GM12872 (cell line): ENCODE results near the gene ABI3.

Experiments used
- TF ChIP-seq, protein P1 (sequence below): IDR thresholded peaks from 3 replicates; pipeline ENCODE4 v1.5.1; 2011; ENCODE audit warnings: low read depth, mild to moderate bottlenecking, low read length, moderate library complexity; ENCODE audit not compliant: insufficient read depth

The ABI3 gene

DNA sequence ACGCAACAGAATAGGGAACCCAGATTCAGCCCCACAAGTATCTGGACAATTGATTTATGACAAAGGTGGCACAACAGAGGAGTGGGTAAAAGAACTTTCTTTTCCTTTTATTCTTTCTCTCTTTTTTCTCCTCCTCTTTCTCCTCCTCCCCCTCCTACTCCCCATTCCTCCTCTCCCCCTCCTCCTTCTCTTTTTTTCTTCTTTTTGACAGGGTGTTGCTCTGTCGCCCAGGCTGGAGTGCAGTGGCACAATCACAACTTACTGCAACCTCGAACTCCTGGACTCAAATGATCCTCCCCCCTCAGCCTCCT is 16.3 kb upstream of the ABI3 start:
- TF ChIP-seq, protein P1, sequence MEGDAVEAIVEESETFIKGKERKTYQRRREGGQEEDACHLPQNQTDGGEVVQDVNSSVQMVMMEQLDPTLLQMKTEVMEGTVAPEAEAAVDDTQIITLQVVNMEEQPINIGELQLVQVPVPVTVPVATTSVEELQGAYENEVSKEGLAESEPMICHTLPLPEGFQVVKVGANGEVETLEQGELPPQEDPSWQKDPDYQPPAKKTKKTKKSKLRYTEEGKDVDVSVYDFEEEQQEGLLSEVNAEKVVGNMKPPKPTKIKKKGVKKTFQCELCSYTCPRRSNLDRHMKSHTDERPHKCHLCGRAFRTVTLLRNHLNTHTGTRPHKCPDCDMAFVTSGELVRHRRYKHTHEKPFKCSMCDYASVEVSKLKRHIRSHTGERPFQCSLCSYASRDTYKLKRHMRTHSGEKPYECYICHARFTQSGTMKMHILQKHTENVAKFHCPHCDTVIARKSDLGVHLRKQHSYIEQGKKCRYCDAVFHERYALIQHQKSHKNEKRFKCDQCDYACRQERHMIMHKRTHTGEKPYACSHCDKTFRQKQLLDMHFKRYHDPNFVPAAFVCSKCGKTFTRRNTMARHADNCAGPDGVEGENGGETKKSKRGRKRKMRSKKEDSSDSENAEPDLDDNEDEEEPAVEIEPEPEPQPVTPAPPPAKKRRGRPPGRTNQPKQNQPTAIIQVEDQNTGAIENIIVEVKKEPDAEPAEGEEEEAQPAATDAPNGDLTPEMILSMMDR = no peak

DNA sequence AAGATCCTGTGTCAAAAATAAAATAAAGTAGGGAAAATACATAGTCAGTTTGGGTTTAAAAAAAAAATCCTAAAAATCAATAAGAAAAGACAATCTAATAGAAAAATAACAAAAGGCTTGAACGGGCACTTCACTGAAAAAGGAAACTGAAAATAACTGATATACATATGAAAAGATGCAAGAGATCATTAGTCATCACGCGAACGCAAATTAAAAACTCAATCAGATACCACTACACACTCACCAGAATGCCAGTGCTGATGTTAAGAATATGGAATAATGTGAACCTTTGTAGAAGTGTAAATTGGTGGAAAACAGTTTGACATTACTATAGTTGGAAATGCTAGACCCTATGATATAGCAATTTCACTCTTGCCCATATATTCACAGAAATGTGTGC is 14.8 kb upstream of the ABI3 start:
- TF ChIP-seq, protein P1 = no peak

DNA sequence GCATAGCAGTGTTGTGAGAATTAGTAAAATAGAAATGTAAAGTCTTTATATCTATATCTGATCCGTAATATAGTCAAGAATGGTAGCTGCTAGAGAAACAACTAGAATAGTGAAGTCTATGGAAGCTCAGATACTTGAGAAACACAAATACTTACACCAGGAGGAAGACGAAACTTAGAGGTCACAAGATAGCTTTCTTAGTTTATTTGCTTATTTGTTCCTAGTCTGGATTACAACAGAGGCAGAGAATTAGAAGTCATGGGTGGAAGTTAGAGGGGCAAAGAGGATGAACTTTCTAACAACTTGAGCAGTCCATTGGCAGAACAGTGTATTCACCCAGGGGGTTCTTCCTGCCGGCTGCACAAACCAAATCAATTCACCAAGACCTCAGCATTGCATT is 14.0 kb upstream of the ABI3 start:
- TF ChIP-seq, protein P1 = no peak

DNA sequence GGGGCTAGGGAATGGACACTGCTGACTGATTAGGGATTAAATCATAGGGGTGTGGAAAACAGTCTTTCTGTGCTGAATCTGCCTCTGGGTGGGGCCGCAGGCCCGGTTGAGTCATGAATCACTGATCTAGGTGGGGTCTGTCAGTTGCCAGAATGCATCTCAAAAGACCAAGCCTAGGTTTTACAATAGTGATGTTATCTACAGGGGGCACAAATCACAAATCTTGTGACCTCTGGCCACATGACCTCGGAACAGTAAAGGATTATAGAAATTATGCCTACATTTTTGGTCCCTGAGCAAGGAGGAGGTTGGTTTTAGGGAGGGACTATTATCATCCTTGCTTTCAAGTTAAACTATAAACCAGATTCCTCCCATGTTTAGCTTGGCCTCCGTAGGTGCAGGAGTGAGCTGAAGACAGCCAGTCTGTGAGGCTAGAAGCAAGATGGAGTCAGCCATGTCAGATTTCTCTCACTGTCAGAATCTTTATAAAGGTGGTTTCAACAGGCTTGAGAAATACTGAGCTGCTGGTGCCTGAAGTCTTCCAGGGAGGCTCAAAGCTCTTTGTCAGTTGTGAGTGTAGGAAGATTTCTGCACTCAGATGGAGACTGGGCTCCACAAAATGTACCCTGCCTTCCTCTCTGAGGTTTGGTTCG is 13.0 kb upstream of the ABI3 start:
- TF ChIP-seq, protein P1 = no peak

DNA sequence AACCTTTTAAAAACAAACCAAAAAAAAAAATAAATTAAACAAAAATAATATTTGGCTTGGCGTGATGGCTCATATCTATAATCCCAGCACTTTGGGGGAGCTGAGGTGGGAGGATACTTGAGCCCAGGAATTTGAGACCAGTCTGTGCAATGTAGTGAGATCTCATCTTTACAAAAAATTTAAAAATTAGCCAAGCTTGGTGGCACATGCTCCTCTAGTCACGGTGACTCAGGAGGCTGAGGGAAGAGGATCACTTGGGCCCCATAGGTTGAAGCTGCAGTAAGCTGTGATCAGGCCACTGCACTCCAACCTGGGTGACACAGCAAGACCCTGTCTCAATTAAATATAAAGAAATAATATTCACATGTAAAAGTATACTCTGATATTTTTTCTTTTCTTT is 12.3 kb upstream of the ABI3 start:
- TF ChIP-seq, protein P1 = no peak

DNA sequence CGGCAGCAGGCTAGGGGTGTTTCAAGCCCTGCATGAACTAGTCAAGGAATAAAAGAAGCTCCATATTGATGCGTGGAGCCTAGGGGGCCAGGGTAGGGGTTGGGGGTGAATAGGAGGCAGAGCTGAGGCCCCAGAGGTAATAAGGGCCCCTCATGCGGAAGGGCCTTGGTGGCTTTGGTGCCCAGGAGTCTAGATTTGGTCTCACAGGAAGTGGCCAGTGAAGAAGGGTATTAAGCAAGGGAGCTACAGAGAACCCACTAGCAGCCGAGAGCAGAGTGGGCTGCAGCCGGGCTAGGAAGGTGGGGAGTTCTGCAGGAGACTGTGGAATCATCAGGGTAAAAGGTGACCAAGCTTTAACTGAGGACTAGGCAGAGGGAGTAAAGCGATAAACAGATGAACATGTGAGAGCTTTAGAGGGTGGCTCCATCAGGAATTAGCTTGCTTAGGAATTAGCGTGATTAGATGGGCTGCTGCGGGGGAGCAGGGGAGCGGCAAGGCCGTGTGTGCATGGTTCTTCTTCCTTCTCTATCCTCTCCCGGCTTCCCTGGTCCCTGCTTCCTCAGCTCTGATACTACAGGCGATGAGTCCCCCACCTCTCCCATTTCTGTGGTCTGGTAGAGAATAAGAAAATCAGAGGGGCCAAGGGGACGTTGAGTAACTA is 10.0 kb upstream of the ABI3 start:
- TF ChIP-seq, protein P1 = no peak

DNA sequence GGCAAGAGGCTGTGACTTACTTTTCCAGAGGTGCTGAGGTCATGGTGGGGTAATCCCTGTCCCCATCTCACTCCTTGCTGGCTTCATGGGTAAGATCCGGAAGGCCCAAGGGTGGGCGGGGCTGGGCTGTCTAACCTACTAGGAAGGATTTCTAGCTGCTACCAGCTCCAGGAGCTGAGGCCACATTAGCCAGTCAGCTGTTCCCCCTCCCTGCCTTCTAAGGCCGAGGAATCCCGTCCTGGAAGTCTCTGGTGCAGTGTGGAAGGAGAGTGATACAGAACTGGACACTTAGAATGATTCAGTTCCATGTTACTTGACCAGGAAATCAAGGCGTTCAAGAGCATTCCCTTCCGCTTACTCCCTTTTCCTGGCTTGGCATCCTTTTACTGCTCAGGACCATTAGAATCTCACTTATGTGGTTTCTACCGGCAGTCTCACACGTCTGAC is 9.0 kb upstream of the ABI3 start:
- TF ChIP-seq, protein P1 = no peak

DNA sequence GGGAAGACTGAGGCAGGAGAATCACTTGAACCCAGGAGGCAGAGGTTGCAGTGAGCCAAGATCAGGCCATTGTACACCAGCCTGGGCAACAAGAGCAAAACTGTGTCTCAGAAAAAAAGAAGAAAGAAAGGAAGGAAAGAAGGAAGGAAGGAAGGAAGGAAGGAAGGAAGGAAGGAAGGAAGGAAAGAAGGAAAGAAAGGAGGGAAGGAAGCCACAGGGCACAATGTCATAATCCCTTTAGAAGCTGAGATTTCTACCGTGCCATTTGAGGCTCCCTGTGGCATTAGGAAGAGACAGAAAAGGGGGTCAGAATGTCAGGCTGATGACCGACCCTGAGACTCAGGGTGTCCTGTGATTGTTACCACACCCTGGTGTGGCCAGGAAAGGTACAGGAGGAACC is 6.7 kb upstream of the ABI3 start:
- TF ChIP-seq, protein P1 = no peak
